GM23338 (cell line): Measurements from ENCODE around the gene KLF7. TPM values are rescaled to one million over a fixed set of nuclear protein-coding genes. Genes with fewer than 3 reads are reported as not detected.

Experiments
- ATAC-seq: fragments of 200-7000 bp; cut with Tn5 transposase; 3 replicates; pipeline ENCODE4 v1.9.1; 2020
- DNase-seq: peaks from one replicate; pipeline ENCODE4 v3.0.0-alpha.2; 2015; ENCODE audit warnings: low spot score
- H2AFZ ChIP-seq: fragments of 200-600 bp; sonication (generic); 2 replicates; pipeline ENCODE4 v1.8.0; 2016; ENCODE audit warnings: antibody characterized with exemption, mild to moderate bottlenecking, moderate library complexity
- H3F3A ChIP-seq: fragments of 200-600 bp; sonication (generic); replicated peaks from 2 replicates; pipeline ENCODE4 v1.8.0; 2017; ENCODE audit warnings: antibody characterized with exemption, mixed run types, low read depth
- H3K27ac ChIP-seq: fragments of 200-600 bp; sonication (generic); 2 replicates; pipeline ENCODE4 v1.6.1; 2016; ENCODE audit warnings: low read depth
- H3K27me3 ChIP-seq: fragments of 200-600 bp; sonication (generic); 2 replicates; pipeline ENCODE4 v1.8.0; 2016; ENCODE audit warnings: mild to moderate bottlenecking, mixed run types, moderate library complexity; ENCODE audit not compliant: insufficient read depth
- H3K36me3 ChIP-seq: fragments of 200-600 bp; sonication (generic); 2 replicates; pipeline ENCODE4 v1.8.0; 2016; ENCODE audit warnings: mild to moderate bottlenecking; ENCODE audit not compliant: insufficient read depth
- H3K4me1 ChIP-seq: fragments of 200-600 bp; sonication (generic); 2 replicates; pipeline ENCODE4 v1.8.0; 2016; ENCODE audit warnings: mild to moderate bottlenecking, moderate library complexity; ENCODE audit not compliant: insufficient read depth
- H3K4me2 ChIP-seq: fragments of 200-600 bp; sonication (generic); 2 replicates; pipeline ENCODE4 v1.7.1; 2017; ENCODE audit warnings: mixed run types
- H3K4me3 ChIP-seq: fragments of 200-600 bp; sonication (generic); 2 replicates; pipeline ENCODE4 v1.6.1; 2016; ENCODE audit warnings: mixed run types
- H3K79me2 ChIP-seq: fragments of 200-600 bp; sonication (generic); replicated peaks from 2 replicates; pipeline ENCODE4 v1.8.0; 2017; ENCODE audit warnings: mild to moderate bottlenecking; ENCODE audit not compliant: insufficient read depth
- H3K9me2 ChIP-seq: fragments of 200-600 bp; sonication (generic); 2 replicates; pipeline ENCODE4 v1.8.0; 2017; ENCODE audit not compliant: insufficient read depth
- H4K20me1 ChIP-seq: fragments of 200-600 bp; sonication (generic); replicated peaks from 2 replicates; pipeline ENCODE4 v1.8.0; 2017; ENCODE audit warnings: mild to moderate bottlenecking; ENCODE audit not compliant: insufficient read depth
- H3K27ac Mint-ChIP-seq: 2 replicates; pipeline ENCODE4 v1.8.0; 2020; ENCODE audit warnings: inconsistent platforms, mild to moderate bottlenecking, moderate library complexity, mixed read lengths
- H3K27me3 Mint-ChIP-seq: 3 replicates; pipeline ENCODE4 v1.8.0; 2022; ENCODE audit warnings: low read depth, mild to moderate bottlenecking, moderate library complexity, mixed read lengths, inconsistent platforms; ENCODE audit not compliant: insufficient read depth, poor library complexity
- H3K36me3 Mint-ChIP-seq: 3 replicates; pipeline ENCODE4 v1.8.0; 2021; ENCODE audit warnings: low read depth, mild to moderate bottlenecking, inconsistent platforms, moderate library complexity, mixed read lengths
- H3K4me1 Mint-ChIP-seq: 3 replicates; pipeline ENCODE4 v1.8.0; 2020; ENCODE audit warnings: mild to moderate bottlenecking, inconsistent platforms, mixed read lengths
- H3K4me3 Mint-ChIP-seq: 3 replicates; pipeline ENCODE4 v1.8.0; 2021; ENCODE audit warnings: moderate library complexity, mild to moderate bottlenecking, inconsistent platforms, mixed read lengths
- H3K9me3 Mint-ChIP-seq: 3 replicates; pipeline ENCODE4 v1.8.0; 2020; ENCODE audit warnings: moderate library complexity, mild to moderate bottlenecking, inconsistent platforms, mixed read lengths
- CREB1 ChIP-seq: fragments of 250-450 bp; sonication (Bioruptor Pico); IDR thresholded peaks from 2 replicates; pipeline ENCODE4 v1.5.0; 2020; ENCODE audit warnings: low read depth, mild to moderate bottlenecking, moderate library complexity
- CTCF ChIP-seq, 2 experiments: fragments of 200-600 bp in 1 of 2; sonication (generic) in 1 of 2; conservative IDR thresholded peaks; 2 replicates each; pipeline versions ENCODE4 v1.5.1 to v1.6.1; 2016 to 2017; ENCODE audit warnings: antibody characterized with exemption in 2 of 2, low read depth in 2 of 2, mild to moderate bottlenecking in 2 of 2, moderate library complexity in 1 of 2
- ETS1 ChIP-seq: IDR thresholded peaks from 2 replicates; pipeline ENCODE4 v1.6.1; 2016; ENCODE audit warnings: antibody characterized with exemption
- EZH2 ChIP-seq: fragments of 200-600 bp; sonication (generic); IDR thresholded peaks from one replicate; pipeline ENCODE4 v1.8.0; 2017; ENCODE audit warnings: antibody characterized with exemption, mild to moderate bottlenecking, low read depth; ENCODE audit not compliant: unreplicated experiment
- EZH2phosphoT487 ChIP-seq: fragments of 200-600 bp; sonication (generic); IDR thresholded peaks from one replicate; pipeline ENCODE4 v1.8.1; 2018; ENCODE audit warnings: antibody characterized with exemption; ENCODE audit not compliant: unreplicated experiment
- JUNB ChIP-seq: IDR thresholded peaks from one replicate; pipeline ENCODE4 v1.6.1; 2016; ENCODE audit warnings: antibody characterized with exemption; ENCODE audit not compliant: unreplicated experiment
- NANOG ChIP-seq: IDR thresholded peaks from 2 replicates; pipeline ENCODE4 v1.6.1; 2016; ENCODE audit warnings: antibody characterized with exemption, borderline replicate concordance
- POLR2AphosphoS5 ChIP-seq: IDR thresholded peaks from 2 replicates; pipeline ENCODE4 v1.6.1; 2016; ENCODE audit warnings: antibody characterized with exemption, low read depth
- REST ChIP-seq: IDR thresholded peaks from one replicate; pipeline ENCODE4 v1.6.1; 2018; ENCODE audit warnings: antibody characterized with exemption; ENCODE audit not compliant: unreplicated experiment
- STAT1 ChIP-seq: IDR thresholded peaks from one replicate; pipeline ENCODE4 v1.6.1; 2016; ENCODE audit warnings: antibody characterized with exemption; ENCODE audit not compliant: unreplicated experiment
- ZNF114 ChIP-seq: fragments of 250-450 bp; sonication (Bioruptor Pico); IDR thresholded peaks from 2 replicates; pipeline ENCODE4 v1.5.0; 2020; ENCODE audit warnings: mild to moderate bottlenecking, moderate library complexity
- ZNF331 ChIP-seq: fragments of 250-450 bp; sonication (Bioruptor Pico); IDR thresholded peaks from 2 replicates; pipeline ENCODE4 v1.5.0; 2020; ENCODE audit warnings: low read depth, mild to moderate bottlenecking, moderate library complexity
- polyA plus RNA-seq: library from polyadenylated mRNA; unstranded; fragments of >200 nt; fragmentation: Nextera tagmentation; extraction: Ambion mirVana; gene quantifications from 2 replicates; pipeline ENCODE4 v1.2.1, GENCODE V29; 2016
- total RNA-seq: library from RNA; depleted of rRNA; stranded (reverse); fragments of >200 nt; shearing (Covaris generic); gene quantifications from 2 replicates; pipeline ENCODE4 v1.2.3, GENCODE V29; 2014

The KLF7 gene
- total and polyA plus RNA-seq, 2 experiments from 2014 or later: 5.7 to 15.4 TPM

DNA sequence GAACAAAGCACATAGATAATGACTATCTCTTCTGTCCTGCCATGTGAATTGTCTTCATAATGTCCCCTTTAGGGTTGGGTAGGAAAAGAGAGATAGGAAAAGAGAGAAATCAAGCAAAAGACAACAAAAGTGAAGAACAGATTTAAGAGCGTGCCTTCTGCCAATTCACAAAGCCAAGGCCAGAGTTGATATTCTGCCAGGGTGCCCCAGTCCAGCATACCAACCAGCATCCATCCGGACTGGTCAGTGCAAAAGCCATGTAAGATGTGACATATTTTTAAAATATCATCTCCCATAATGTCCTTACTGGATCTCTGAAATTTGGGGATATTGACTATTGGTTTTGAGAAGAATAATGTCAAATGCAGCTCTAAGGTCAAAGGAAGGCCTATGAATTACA lies 35.7 kb upstream of the KLF7 start:
- H3K4me1 ChIP-seq: no peaks in the 10 kb centered on the region
- Mint-ChIP-seq H3K4me3 (no peak overlapping the region), H3K36me3 (no peaks in the 10 kb centered on the region), H3K27me3 (no peaks in the 10 kb centered on the region), H3K27ac (no peak overlapping the region), H3K4me1 (0 out of 3 replicates have a peak, but pooled peaks cover 2% of the 10 kb centered on the region), H3K9me3 (no peaks in the 10 kb centered on the region)
- H3K79me2 ChIP-seq: no peaks in the 10 kb centered on the region
- no peak overlapping the region for H3K4me3 ChIP-seq
- DNase-seq (no peak), ATAC-seq (no peak)
- 0 out of 2 replicates have a peak, but pooled peaks cover 3% of the 10 kb centered on the region for H3K9me2 ChIP-seq
- H3K36me3 ChIP-seq: no peaks in the 10 kb centered on the region
- no peaks in the 10 kb centered on the region for H3F3A ChIP-seq
- no peaks in the 10 kb centered on the region for H4K20me1 ChIP-seq
- H3K27ac ChIP-seq: no peak overlapping the region
- TF ChIP-seq CTCF (conservative IDR thresholded peaks at IDR 0.05; ENCODE audit: low read depth in 2 of 2) (no peak), EZH2 (no peak), REST (no peak)
- no peak overlapping the region for H3K4me2 ChIP-seq
- no peak overlapping the region for H2AFZ ChIP-seq
- no peaks in the 10 kb centered on the region for H3K27me3 ChIP-seq

- no peak overlapping the region for H3K4me2 ChIP-seq
- Mint-ChIP-seq H3K27ac (no peak overlapping the region), H3K27me3 (no peaks in the 10 kb centered on the region), H3K9me3 (no peaks in the 10 kb centered on the region), H3K4me1 (0 out of 3 replicates have a peak, but pooled peaks cover 1% of the 10 kb centered on the region), H3K36me3 (no peaks in the 10 kb centered on the region), H3K4me3 (no peak overlapping the region)
- no peak overlapping the region for H2AFZ ChIP-seq
- ATAC-seq (peak; percentile 68), DNase-seq (no peak)
- no peaks in the 10 kb centered on the region for H3K79me2 ChIP-seq
- H3K36me3 ChIP-seq: no peaks in the 10 kb centered on the region
- H3K4me3 ChIP-seq: no peak overlapping the region
- H3K27ac ChIP-seq: no peak overlapping the region
- no peak for TF ChIP-seq EZH2
- no peak for TF ChIP-seq JUNB
- TF ChIP-seq ZNF331 (CRISPR knock-in tag): no peak
- TF ChIP-seq ETS1: no peak
- TF ChIP-seq REST: no peak
- TF ChIP-seq ZNF114: no peak
- TF ChIP-seq STAT1: no peak
- no peak for TF ChIP-seq CREB1 (CRISPR knock-in tag)
- TF ChIP-seq EZH2phosphoT487: no peak
- TF ChIP-seq POLR2AphosphoS5: no peak
- TF ChIP-seq NANOG: no peak
- no peak for TF ChIP-seq CTCF (conservative IDR thresholded peaks at IDR 0.05; ENCODE audit: low read depth in 2 of 2)
- H3K9me2 ChIP-seq: 0 out of 2 replicates have a peak, but pooled peaks cover 3% of the 10 kb centered on the region
- H3K27me3 ChIP-seq: no peaks in the 10 kb centered on the region
- H4K20me1 ChIP-seq: no peaks in the 10 kb centered on the region
- no peaks in the 10 kb centered on the region for H3F3A ChIP-seq
- H3K4me1 ChIP-seq: no peaks in the 10 kb centered on the region
Observed at GRCh38 chr2:207200136-207200535, 34.4 kb upstream of the KLF7 start.
